GM15510 (cell line): Measurements from ENCODE around the gene CTNNA2.

ENCODE experiments used
- POLR2A ChIP-seq: IDR thresholded peaks from 3 replicates; pipeline ENCODE4 v1.6.1; 2011; ENCODE audit warnings: borderline replicate concordance; ENCODE audit not compliant: insufficient read length; ENCODE audit errors: extremely low read depth

Gene CTNNA2

GRCh38 chr2:79512442-79513401 lies at the start of gene CTNNA2:
CTNNA2 (plus strand) TSS chr2:79513051.
- no peak for TF ChIP-seq POLR2A

- no peak for TF ChIP-seq POLR2A
Observed at GRCh38 chr2:79487399-79487798, 25.5 kb upstream of the CTNNA2 start.

- no peak for TF ChIP-seq POLR2A
Observed at GRCh38 chr2:79511320-79511951, 1.4 kb upstream of the CTNNA2 start.

GRCh38 chr2:79513711-79514110 lies 860 bp downstream of the CTNNA2 start:
- no peak for TF ChIP-seq POLR2A

- TF ChIP-seq POLR2A: no peak
Observed at GRCh38 chr2:79529636-79530035, 16.8 kb downstream of the CTNNA2 start.

- TF ChIP-seq POLR2A: no peak
Observed at GRCh38 chr2:79530443-79530842, 17.6 kb downstream of the CTNNA2 start.

GRCh38 chr2:79547568-79547967 lies 34.7 kb downstream of the CTNNA2 start:
- no peak for TF ChIP-seq POLR2A

GRCh38 chr2:79552653-79553052 lies 39.8 kb downstream of the CTNNA2 start:
- TF ChIP-seq POLR2A: no peak

GRCh38 chr2:79554899-79555298 lies 42.0 kb downstream of the CTNNA2 start:
- no peak for TF ChIP-seq POLR2A

GRCh38 chr2:79564065-79564464 lies 51.2 kb downstream of the CTNNA2 start:
- no peak for TF ChIP-seq POLR2A

GRCh38 chr2:79569048-79569447 lies 56.2 kb downstream of the CTNNA2 start:
- no peak for TF ChIP-seq POLR2A

- TF ChIP-seq POLR2A: no peak
Observed at GRCh38 chr2:79573895-79574674, 61.2 kb downstream of the CTNNA2 start.

GRCh38 chr2:79576451-79576850 lies 63.6 kb downstream of the CTNNA2 start:
- TF ChIP-seq POLR2A: no peak

GRCh38 chr2:79578952-79579351 lies 66.1 kb downstream of the CTNNA2 start:
- TF ChIP-seq POLR2A: no peak

GRCh38 chr2:79580175-79580574 lies 67.3 kb downstream of the CTNNA2 start:
- no peak for TF ChIP-seq POLR2A
